ENCODE data around the gene AHNAK2. TPM values are rescaled to one million over a fixed set of nuclear protein-coding genes. Genes with fewer than 3 reads are reported as not detected.
A peak's percentile ranks its signal among the peaks of the same experiment; 100 is the strongest.

Gene AHNAK2
- total and polyA plus RNA-seq, 9 of the 15 experiments (the other 6 are each of a cell fraction or from before 2014, with no cell fraction given) = 0.04 to 0.09 (median 0.04) TPM; not detected in 6

GRCh38 chr14:105020815-105021655 is 42.9 kb upstream of the AHNAK2 start, which contains the start of gene CDCA4 (continued):
- peak; percentile 83 for TF ChIP-seq MGA (IDR thresholded peaks at IDR 0.05)
- peak; percentile 39 for TF ChIP-seq HNRNPLL (IDR thresholded peaks at IDR 0.05; ENCODE audit: low read depth, low read length, poor library complexity, severe bottlenecking)
- 0 out of 2 replicates have a peak, but pooled peaks have one; percentile 23 for TF ChIP-seq PML (IDR thresholded peaks at IDR 0.05; ENCODE audit: low read length)
- peak; percentile 70 for TF ChIP-seq KDM5B (IDR thresholded peaks at IDR 0.05; ENCODE audit: insufficient replicate concordance, low read depth, low read length)
- TF ChIP-seq ZNF395 (CRISPR knock-in tag; IDR thresholded peaks at IDR 0.05) = no peak
- no peak for TF ChIP-seq ETV6 (IDR thresholded peaks at IDR 0.05; ENCODE audit: borderline replicate concordance in 1 of 2, low read depth in 2 of 2, low read length in 1 of 2)
- TF ChIP-seq ETV6 (CRISPR knock-in tag; IDR thresholded peaks at IDR 0.05; ENCODE audit: borderline replicate concordance) = no peak
- no peak for TF ChIP-seq ARID3B (CRISPR knock-in tag; IDR thresholded peaks at IDR 0.05; ENCODE audit: borderline replicate concordance)
- TF ChIP-seq RB1 (IDR thresholded peaks at IDR 0.05; ENCODE audit: low read depth) = peak; percentile 76
- TF ChIP-seq ASH1L (IDR thresholded peaks at IDR 0.05; ENCODE audit: borderline replicate concordance, low read depth, partially characterized antibody) = no peak
- peak; percentile 80; the same call in 1 of the 2 replicates for TF ChIP-seq ZBTB7A (IDR thresholded peaks at IDR 0.05; ENCODE audit: borderline replicate concordance, control insufficient read depth, low read depth, low read length)

Data from K562 (cell line).